Psoas muscle (tissue), 8 donors: ENCODE results near the gene ZDHHC19. TPM values are rescaled to one million over a fixed set of nuclear protein-coding genes. Genes with fewer than 3 reads are reported as not detected.

Experiments used
- ATAC-seq, 4 donors: fragments of 200-7000 bp; cut with Tn5 transposase; one replicate each; pipeline ENCODE4 v1.9.1; 2020; ENCODE audit warnings: moderate library complexity in 3 of 4, mild to moderate bottlenecking in 2 of 4
- DNase-seq, 2 donors: peaks; one replicate each; pipeline ENCODE4 v3.0.0-alpha.2; 2020
- H3K27ac ChIP-seq: fragments of 200-600 bp; one replicate; pipeline ENCODE4 v1.8.0; 2022
- H3K27me3 ChIP-seq, 3 donors: fragments of 200-600 bp in 1 of 3; one replicate each; pipeline versions ENCODE4 v1.6.1 to v1.8.0; 2013 to 2022; ENCODE audit warnings: low read length in 2 of 3, mild to moderate bottlenecking in 2 of 3, moderate library complexity in 1 of 3; ENCODE audit not compliant: insufficient read depth in 3 of 3
- H3K36me3 ChIP-seq, 2 donors: fragments of 200-600 bp in 1 of 2; one replicate each; pipeline versions ENCODE4 v1.6.1 to v1.8.0; 2013 to 2022; ENCODE audit warnings: low read depth in 1 of 2, mild to moderate bottlenecking in 1 of 2, moderate library complexity in 1 of 2; ENCODE audit not compliant: insufficient read depth in 1 of 2
- H3K4me1 ChIP-seq: fragments of 200-600 bp; one replicate; pipeline ENCODE4 v1.8.0; 2022
- H3K4me3 ChIP-seq: fragments of 200-600 bp; one replicate; pipeline ENCODE4 v1.8.0; 2022; ENCODE audit warnings: mild to moderate bottlenecking
- H3K9me3 ChIP-seq: fragments of 200-600 bp; one replicate; pipeline ENCODE4 v1.8.0; 2022
- CTCF ChIP-seq: fragments of 200-600 bp; IDR thresholded peaks from one replicate; pipeline ENCODE4 v1.8.0; 2022; ENCODE audit warnings: antibody characterized with exemption
- WGBS, 3 donors: extraction: QIAGEN DNeasy Blood & Tissue Kit; methylation state at CpG; one replicate each; pipeline versions ENCODE4 v1.1.6 to v1.1.7; 2013; 5-methylcytosine and 5-hydroxymethylcytosine counted together
- intact Hi-C, 2 donors: fragments of 100-400 bp; cut with DNase I; formaldehyde crosslinking; loops; one replicate each; pipeline versions ENCODE4 v1.11.0 to v1.14.2; 2022
- polyA plus RNA-seq, 3 donors: library from polyadenylated mRNA; stranded (reverse); fragments of 200-250 nt; gene quantifications; one replicate each; pipeline ENCODE4 v1.2.3, GENCODE V29; 2013
- total RNA-seq, 4 donors: library from RNA; stranded (reverse); fragmentation: NEBNext Ultra II Directional in 2 of 4; extraction: Animal tissue kit (Norgen Biotek cat#: 25700) in 2 of 4; gene quantifications; one replicate each; pipeline versions ENCODE4 v1.2.1 to v1.2.4, GENCODE V29; 2021 to 2023
- donor health status: healthy with polysubstance abuse.
- donor health status: DM: no; HTN: no; CAD: no; lungs with moderate emphysema.
- donor health status: Bipolar disorder and iron deficiency.
- donor health status: healthy.
- donor health status: DM: yes; HTN: yes; CAD: no.
- donor health status: DM: no; HTN: no; CAD: no.
- donor health status: DM: no; HTN: no; CAD: no.
- donor health status: DM: yes; HTN: yes; CAD: no.

Gene ZDHHC19
- total and polyA plus RNA-seq, 7 donors = 0.25 to 1.1 (median 0.38) TPM; not detected in 2

- no peak for DNase-seq
These were observed 6.3 kb upstream of the ZDHHC19 start for GRCh38 chr3:196217307-196218154.

GRCh38 chr3:196216681-196217211 lies 5.5 kb upstream of the ZDHHC19 start:
- peaks cover 3% of the 10 kb centered on the region for H3K4me1 ChIP-seq
- WGBS, 3 donors = 32 to 42% (median 36%) methylated on average over 22 to 25 of the region's 25 CpGs
- H3K27me3 ChIP-seq = no peaks in the 10 kb centered on the region
- ATAC-seq = peak in 3 of 4 donors; percentile 13 to 26 (median 26)
- no peak for TF ChIP-seq CTCF
- no peak overlapping the region for H3K4me3 ChIP-seq
- no peak for DNase-seq
- intact Hi-C loops = no loop called here
- no peak overlapping the region for H3K27ac ChIP-seq
- no peaks in the 10 kb centered on the region for H3K9me3 ChIP-seq
- H3K36me3 ChIP-seq = no peaks in the 10 kb centered on the region

More at GRCh38 chr3:196217307-196218154, 6.3 kb upstream of the ZDHHC19 start:
- no peak for ATAC-seq
- 92 to 95% (median 94%) methylated on average over 12 of the region's 12 CpGs for WGBS, 3 donors
- TF ChIP-seq CTCF = no peak
- intact Hi-C loops = no loop called here
- Histone ChIP-seq H3K4me3 (no peak overlapping the region), H3K4me1 (peaks cover 3% of the 10 kb centered on the region), H3K27me3 (no peaks in the 10 kb centered on the region), H3K9me3 (no peaks in the 10 kb centered on the region), H3K27ac (no peak overlapping the region), H3K36me3 (no peaks in the 10 kb centered on the region)

- H3K9me3 ChIP-seq = no peaks in the 10 kb centered on the region
- peak in 3 of 4 donors; percentile 14 to 40 (median 39) for ATAC-seq
- no peak for DNase-seq
- H3K36me3 ChIP-seq = no peaks in the 10 kb centered on the region
- H3K27me3 ChIP-seq = no peaks in the 10 kb centered on the region
- TF ChIP-seq CTCF = no peak
- H3K4me3 ChIP-seq = no peak within 1 kb of the TSS
- intact Hi-C loops = no loop called here
- 46 to 55% (median 51%) methylated on average over 15 of the region's 15 CpGs for WGBS, 3 donors
- H3K4me1 ChIP-seq = peaks cover 3% of the 10 kb centered on the region
- no peak within 1 kb of the TSS for H3K27ac ChIP-seq
These were observed 4.9 kb upstream of the ZDHHC19 start, which contains the start of gene SLC51A for GRCh38 chr3:196216089-196216564. SLC51A (plus strand) TSS chr3:196216534; CDS start chr3:196216713, 179 bp downstream.

GRCh38 chr3:196215493-196216020 lies 4.4 kb upstream of the ZDHHC19 start:
- TF ChIP-seq CTCF = no peak
- H3K27ac ChIP-seq = no peak overlapping the region
- intact Hi-C loops = no loop called here
- ATAC-seq (no peak), DNase-seq (no peak)
- H3K36me3 ChIP-seq = no peaks in the 10 kb centered on the region
- no peaks in the 10 kb centered on the region for H3K27me3 ChIP-seq
- H3K4me1 ChIP-seq = peaks cover 3% of the 10 kb centered on the region
- WGBS, 3 donors = 76 to 79% (median 77%) methylated on average over 10 of the region's 10 CpGs
- H3K4me3 ChIP-seq = no peak overlapping the region
- no peaks in the 10 kb centered on the region for H3K9me3 ChIP-seq
